CD4-positive, alpha-beta T cell treated with Interleukin-17A for 4 hours (primary cell): ENCODE results near the gene NARS2.
"Not testable (repeated sequence)": the region's sequence is repeated elsewhere in the genome, so short reads cannot be mapped to it uniquely, and the experiment has no call there.

Experiments used
- DNase-seq: peaks from one replicate; pipeline ENCODE4 v3.0.0-alpha.2; 2020; ENCODE audit warnings: mixed read lengths

NARS2 gene

DNA sequence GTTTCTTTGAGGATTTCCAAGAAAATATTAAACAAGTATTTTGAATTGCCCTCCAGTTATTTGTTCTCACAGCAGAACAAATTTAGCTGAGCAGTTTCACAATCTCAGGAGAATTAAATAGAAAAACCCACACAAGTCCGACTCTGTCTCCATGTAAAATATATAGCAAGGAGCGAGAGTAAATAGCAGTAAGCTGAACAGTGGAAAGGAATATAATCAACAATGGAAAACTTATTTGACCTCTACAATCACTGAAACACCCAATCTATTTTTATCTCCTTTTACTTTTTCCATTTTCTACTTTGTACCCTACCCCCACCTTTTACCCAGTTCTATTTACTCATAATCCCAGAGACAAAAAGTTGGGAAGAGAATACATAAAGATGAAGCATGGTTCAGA is 34.4 kb downstream of the NARS2 start:
- DNase-seq: no peak

DNA sequence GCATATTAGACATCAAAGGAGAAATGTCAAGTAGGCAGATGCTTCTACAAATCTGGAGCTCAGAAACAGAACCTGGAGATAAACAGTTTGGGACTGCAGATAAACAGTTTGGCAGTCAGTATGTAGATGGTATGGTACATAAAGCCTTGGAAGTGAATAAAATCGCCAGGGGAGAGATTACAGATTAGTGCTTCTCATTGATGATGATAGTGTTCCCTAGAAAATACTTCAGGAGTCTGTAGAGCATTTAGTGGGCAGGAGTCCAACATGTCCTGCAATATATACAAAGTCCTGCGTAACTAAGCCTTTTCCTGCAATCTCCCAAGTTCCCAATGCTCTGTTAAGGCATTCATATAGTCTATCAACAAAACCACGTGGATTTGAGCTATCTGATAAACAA is 35.2 kb downstream of the NARS2 start:
- DNase-seq: no peak

DNA sequence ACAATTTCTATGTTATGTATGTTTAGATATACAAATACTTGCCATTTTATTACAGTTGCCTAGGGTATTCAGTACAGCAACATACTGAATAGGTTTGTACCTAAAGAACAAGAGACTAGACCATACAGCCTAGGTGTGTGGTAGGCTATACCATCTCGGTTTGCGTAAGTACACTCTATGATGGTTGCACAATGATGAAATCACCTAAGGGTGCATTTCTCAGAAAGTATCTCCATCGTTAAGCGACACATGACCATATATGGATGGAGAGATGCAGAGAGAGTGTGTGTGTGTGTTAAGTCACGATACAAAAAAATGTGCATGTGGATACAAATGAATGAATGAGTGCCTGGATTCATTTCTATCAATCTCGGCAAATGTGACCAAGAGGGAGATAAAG is 37.7 kb downstream of the NARS2 start:
- no peak for DNase-seq

DNA sequence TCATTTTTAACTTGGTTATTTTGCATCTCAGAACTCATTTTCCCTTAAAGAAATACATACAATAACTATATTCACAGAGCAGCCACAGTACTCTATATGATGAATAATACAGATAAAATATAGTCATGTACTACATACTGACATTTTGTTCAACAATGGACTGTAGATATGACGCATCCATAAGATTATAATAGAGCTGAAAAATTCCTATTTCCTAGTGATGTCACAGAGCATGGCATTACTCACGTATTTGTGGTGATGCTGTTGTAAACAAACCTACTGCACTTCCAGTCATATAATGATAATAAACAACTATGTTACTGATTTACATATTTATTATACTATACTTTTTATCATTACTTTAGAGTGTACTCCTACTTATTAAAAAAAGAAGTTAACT is 38.7 kb downstream of the NARS2 start:
- no peak for DNase-seq

DNA sequence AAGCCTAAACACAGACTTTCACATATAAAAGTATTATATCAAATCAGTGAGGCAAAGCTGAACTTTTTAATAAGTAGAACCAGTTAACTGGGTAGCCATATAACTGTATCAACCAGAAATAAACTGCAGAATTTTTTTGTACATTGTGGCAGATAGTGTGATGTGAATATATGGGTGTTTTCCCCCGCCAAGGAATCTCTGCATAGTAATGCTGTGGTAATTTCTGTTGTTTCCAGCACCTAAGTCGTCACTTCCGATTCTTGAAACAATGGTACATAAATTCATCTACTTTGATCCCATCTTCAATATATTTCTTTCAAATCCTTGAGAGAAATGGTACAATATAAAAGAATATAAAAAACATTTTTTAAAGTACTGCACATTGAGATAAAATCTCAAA is 39.6 kb downstream of the NARS2 start:
- DNase-seq: no peak

DNA sequence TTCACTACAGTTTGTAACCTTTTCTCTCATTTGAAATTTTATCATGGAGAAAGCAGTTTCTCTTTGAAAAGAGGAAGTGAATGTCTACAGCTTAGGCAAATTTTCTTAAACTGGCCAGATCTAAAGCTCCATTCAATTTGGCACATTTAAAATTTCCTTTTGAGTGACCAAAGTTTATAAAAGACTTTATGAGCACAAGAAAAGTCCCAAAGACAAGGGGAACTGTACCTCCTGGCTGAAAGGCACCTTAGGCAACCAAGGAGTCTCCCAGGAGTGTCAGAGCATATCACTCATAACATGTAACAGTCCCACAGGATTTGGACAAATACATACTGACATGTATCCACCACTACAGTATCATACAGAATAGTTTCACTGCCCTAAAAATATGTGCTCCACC is 41.3 kb downstream of the NARS2 start:
- DNase-seq: no peak

DNA sequence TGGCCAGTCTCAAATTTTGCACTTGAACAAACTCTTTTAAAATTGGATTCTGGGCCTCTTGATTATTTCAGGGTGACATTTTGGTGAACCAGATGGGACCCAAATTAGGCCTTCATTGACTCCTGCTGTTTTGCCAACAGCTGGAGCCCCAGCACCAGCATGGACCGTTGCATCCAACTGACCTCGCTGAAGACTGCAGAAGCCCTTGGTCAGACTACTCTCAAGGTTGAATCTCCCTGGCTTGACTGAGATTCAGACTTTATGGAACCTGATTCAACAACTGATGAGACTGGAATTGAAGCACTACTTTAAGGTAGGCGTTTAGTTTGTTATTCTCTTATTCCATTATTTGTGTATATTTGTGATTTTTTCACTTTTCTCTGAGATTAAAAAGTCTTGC is 41.7 kb downstream of the NARS2 start:
- DNase-seq: no peak

DNA sequence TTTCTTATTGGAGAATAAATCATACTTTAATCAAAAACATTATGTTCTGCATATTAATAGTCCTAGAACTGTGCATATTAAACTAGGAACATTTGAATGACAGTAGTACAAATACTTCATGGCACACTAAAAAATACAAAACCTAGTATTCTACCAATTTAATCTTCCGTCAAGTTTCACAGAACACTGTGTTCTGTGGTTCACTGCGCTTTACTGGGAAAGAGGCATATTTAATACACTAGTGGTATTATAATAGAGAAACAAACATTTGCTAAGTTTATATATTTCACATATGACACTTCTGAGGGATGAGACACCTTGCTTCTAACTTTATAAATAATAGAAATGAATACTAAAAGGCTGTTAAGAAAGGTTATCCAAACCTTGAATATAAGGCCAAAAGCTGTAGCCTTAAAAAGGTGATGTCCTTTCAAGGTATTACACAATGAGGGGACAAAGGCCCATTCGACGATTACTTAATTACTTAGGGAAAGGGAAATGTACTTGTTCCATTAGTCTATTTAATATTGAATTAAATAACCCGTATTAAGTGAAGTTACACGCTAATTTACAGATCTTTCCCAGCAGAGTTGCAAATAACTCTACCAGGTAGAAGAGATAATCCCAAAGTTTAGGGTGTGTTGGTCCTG is 48.0 kb downstream of the NARS2 start:
- DNase-seq: no peak

DNA sequence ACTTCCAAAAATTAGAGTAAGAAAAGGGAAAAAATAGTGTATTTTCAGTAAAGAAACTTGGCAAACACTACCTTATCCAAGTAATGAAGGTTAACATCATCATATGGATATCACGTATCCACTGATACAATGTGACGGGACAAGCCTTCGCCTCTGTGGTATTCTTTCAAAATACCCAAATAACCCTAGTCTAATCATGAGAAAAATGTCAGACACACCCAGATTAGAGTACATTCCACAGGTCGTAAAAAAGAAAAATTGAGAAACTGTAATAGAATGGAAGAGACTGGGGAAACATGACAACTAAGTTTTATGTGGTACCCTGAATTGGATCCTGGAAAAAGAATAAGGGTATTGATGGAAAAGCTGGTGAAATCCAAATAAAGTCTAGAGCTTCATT is 48.9 kb downstream of the NARS2 start:
- no peak for DNase-seq

DNA sequence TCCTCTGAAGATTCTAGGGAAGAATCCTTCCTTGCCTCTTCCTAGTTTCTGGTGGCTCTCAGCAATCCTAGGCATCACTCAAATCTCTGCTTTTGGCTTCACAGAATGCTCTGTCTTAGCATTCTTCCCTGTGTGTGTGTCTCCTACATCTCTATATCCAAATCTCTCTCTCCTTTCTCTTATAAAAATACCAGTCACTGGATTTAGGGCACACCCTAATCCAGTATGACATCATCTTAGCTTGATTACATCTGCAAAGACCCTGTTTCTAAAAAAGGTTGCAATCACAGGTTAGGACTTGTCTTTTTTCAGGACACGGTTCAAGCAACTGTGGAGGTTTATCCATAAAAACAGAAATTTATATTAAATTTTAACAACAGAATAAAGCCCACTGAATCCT is 54.4 kb downstream of the NARS2 start:
- DNase-seq: no peak

DNA sequence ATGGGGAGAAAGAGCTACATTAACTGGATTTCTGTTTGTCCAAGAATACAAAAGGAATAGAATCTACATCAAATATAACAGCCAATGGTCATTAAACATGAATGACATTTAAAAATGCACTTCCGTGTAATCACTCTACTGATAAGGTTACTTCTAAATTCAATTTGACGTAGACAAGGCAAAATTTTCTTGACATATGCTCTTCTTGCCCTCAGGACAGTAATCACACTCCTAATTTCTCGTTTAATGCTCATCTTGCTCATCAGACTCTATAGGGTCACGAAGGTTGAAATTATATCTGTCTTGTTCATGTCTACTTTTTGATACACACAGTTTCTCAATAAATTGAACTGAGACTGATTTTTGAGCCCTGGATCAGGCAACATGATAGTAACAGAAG is 58.4 kb downstream of the NARS2 start:
- no peak for DNase-seq

DNA sequence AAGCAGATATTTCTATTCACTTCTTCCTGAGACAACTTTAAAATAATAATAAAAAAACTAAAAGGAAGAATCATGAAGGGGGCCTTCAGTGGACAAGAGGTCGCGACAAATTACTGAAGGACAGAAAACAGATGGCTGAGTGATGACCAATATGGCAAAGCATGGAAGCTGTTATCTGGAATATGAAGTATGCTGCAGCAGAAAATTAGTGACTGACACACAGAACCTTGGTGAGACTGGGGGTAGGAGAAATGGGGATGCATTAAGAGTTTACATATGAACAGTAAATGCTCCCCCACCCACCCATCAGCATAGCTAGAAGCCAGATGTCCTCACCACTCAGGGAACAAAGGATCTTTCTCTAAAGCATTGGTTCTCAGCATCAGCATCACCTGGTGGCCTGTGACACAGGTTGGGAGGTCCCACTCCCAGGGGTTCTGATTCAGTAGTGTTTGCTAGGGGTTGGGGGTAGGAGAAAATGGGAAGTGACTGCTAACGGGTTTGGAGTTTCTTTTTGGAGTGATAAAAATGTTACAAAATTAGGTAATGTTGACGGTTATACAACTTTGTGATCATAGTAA is 59.7 kb downstream of the NARS2 start:
- DNase-seq: no peak

DNA sequence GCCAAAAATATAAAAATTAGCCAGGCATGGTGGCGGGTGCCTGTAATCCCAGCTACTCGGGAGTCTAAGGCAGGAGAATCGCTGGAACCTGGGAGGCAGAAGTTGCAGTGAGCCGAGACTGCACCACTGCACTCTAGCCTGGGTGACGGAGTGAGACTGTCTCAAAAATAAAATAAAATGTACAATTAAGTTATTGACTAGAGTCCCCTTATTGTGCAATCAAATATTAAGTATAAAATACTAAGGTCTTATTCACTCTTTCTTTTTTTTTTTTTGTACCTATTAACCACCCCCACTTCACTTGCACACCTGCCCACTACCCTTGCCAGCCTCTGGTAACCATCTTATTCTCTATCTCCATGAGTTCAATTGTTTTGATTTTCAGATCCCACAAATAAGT is 61.6 kb downstream of the NARS2 start:
- not testable (repeated sequence) for DNase-seq

DNA sequence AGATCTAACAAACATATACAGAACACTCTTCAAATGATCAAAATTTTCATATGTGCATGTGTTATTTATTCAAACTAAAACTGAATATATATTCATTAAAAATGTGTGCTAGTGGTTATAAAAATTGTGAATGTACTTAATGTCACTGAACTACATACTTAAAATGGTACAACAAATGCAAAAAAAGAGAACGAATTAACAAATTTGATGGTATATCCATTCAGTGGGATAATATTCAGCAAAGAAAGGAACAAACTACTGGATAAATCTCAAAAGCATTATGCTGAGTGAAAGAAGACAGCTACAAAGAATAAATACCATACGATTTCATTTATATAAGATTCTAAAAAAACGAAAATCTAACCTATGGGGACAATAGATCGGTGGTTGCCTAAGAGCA is 64.1 kb downstream of the NARS2 start:
- no peak for DNase-seq

DNA sequence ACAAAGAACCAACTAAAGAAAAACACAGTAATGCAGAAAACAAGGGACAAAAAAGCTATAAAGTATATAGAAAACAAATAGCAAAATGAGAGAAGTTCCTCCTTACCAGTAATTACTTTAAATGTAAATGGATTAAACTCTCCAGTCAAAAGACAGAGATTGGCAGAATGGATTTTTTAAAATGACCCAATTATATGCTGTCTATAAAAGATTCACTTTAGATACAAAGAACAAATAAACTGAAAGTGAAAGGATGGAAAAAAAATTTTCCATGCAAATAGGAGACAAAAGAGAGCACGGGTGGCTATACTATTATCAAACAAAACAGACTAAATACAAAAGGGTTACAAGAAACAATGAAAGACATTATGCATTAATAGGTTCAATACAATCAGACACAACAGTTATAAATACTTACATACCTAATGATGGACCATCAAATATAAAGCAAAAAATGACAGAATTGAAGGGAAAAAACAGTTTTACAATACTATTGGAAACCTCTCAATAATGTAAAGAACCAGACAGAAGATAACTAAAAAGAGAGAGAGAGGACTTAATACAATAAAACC is 64.6 kb downstream of the NARS2 start:
- DNase-seq: no peak

DNA sequence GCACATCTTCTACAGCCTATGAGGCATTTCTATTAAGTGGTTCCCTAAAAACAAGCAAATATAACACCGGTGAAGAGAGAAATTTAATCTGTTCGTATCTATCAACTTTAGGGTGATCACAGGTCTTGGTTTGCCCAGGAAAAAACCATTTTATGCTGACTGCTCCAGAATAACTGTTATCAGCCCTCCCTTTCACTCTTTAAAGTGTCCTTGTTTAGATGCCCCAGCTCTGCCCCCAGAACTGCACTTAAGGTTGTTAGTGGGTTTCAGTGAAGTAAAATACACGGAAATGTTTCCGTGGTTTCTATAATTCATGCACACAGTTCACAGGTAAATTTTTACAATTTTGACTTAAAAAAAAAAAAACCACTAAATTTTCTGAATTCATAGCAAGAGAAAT is 70.0 kb downstream of the NARS2 start:
- DNase-seq: no peak

DNA sequence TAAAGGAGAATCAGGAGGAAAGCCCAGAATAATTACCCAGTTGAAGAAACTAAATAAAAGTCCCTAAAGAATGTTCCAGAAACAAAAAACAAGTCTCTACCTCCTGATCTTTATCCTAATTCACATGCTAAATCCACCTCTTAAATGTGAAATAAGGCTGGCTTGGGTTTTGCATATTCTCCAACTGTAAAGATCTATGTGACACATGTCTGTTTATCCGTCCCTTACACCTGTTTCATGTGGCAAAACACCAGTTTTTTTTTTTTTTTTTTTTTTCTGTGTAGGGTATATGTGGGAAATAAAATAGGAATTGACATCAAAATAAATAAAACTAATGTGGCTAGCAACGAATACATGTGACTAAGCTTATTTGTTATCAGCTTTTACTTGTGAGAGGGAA is 70.5 kb downstream of the NARS2 start:
- DNase-seq: no peak

DNA sequence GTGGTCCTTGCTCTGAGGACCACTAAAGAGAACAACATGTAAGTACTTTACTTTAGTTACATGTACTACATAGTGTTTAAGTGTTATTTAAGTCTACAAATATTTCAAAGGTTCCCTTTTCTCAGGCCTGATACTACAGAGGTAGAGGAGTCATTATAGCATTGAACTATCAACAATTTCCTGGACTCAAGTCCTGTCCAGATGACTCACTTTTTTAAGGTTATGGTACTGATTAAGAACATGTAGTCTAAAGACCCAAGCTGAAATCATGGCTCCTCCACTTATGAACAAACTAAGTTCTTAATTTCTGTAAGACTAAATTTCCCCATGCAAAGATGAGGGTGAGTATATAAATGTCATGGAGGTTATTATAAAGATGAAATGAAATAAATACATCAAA is 74.7 kb downstream of the NARS2 start:
- no peak for DNase-seq

DNA sequence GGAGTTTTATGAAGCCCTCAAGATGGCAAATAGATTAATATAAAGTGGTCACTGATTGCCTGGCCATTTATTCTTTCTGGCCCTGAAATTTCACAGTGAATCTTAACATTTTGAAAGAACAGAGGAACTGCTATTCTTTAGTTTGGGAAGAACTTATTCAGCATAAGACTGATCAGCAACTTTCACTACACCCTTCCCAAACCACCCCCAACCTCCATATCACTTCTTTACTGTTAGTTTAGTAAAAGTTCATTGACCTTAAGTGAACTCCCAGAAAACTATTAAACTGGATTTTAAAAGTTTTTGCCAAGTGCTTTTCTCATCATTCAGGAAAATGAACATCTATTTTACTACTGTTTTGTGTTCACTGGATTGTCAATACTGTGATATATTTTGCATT is 77.4 kb downstream of the NARS2 start:
- DNase-seq: no peak

DNA sequence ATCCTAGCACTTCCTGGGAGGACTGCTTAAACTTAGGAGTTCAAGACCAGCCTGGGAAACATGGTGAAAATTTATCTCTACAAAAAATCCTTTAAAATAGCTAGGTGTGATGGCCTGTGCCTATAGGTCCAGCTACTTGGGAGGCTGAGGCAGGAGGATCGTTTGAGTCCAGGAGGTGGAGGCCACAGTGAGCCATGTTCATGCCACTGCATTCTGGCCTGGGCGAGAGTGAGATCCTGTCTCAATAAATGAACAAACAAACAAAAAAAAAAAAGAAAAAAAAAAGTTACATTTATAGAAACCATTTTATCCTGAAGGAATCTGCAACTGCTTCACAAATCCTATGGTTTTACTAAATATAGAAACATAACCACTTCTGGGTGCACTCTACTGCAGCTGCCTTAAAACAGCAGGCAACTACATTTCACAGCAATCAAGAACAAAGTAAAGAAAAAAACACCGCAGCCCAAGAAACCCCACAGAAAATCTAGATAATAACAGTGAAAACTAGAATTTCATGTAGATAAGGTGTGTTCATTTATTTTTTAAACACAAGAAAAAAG is 81.2 kb downstream of the NARS2 start:
- no peak for DNase-seq

DNA sequence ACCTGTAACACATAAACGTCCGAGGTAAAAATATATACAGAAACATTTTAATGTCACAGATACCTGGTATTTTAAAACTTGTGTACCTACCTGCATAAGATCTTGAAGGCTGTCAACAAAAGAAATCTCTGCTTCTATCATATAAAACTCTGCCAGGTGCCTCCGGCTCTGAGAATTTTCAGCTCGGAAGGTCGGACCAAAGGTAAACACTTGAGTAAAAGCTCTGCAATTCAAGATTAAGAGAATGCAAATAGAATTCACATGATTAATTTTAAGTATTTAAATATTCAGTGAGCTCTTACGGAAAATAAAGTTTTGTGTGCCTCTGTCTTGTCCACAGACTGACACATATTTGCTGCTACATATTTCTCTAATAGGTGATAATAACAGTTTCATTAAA is 81.7 kb downstream of the NARS2 start:
- DNase-seq: no peak

DNA sequence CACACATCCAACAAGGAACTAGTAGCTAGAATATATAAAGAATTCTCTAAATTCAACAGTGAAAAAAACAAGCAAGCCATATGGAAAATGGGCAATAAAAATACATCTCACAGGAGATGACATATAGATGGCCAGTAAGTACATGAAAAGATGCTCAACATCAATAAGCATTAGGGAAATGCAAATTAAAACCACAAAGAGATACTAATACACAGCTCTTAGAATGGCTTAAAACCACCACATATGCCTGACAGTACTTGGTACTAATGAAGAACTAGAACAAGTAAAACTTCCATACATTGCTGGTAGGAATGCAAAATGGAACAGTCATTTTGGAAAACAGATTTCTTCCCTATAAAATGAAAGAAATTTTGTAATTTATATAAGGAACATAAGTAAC is 85.5 kb downstream of the NARS2 start:
- no peak for DNase-seq

DNA sequence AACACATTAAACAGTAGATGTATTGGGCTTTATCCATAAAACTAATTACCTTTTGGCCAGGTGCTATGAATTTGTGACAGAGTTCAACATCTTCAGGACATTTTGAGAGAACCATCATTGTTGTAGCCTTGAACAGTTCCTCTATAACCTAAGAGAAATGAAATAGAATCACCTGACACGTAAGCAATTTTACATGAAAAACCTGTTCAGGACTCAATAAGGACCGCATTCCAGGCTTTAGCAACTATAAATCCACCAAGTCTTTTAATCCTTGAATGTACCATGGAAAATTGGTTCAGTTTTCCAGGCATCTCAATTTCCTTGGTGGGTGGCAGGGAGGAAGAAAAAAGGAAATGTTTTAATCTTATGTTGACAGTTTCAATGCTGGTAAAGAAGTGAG is 96.1 kb downstream of the NARS2 start:
- no peak for DNase-seq

DNA sequence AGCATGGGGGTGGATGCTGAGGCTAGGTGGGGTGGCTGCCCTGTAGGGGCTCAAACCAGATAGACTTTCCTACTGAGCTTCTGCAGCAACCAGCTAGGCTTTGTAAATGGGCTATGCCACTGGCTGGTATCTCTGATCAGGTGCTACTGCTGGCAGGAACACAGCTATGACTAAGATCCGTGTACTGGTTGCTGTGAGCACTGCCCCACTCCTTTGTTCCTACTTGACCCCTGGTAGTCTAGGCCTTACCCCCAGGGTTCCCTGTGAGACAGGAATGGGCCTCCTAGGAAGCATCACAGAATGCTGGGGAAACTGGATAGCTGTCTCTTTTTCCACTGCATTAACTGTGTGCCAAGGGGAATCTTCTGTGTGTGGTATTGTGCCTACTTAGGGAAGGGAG is 98.6 kb downstream of the NARS2 start:
- DNase-seq: no peak

DNA sequence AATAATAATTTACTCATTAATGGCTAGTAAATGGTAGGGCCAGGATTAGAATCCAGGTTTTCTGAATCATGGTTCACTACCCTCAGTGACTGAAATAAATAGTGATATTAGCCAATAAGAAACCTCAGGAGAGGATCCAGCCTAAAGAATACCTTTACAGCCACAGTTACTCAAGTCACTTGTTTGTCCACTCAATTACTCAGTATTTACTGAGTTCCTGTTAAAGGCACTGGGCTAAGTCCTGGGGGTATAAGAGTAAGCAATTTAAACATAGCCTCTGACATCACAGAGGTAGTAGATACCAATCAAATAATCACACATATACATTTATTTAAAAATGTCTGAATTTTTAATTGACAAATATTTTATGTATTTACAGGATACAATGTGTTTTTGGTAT is 100.2 kb downstream of the NARS2 start:
- no peak for DNase-seq
